Measurements from ENCODE around the gene DPH1.

The DPH1 gene

GRCh38 chr17:2060681-2061440 is 30.9 kb downstream of the DPH1 start:
- FAIRE-seq, result peak; percentile 78
- DNase-seq (ENCODE audit: insufficient read length), result no peak
- TF ChIP-seq POLR2AphosphoS5 (IDR thresholded peaks at IDR 0.05; ENCODE audit: low read depth, low read length) (peak; percentile 61; the same call in 1 of the 2 replicates), TAF1 (IDR thresholded peaks at IDR 0.05; ENCODE audit: borderline replicate concordance, low read depth, low read length) (no peak), POLR2A (IDR thresholded peaks at IDR 0.05; ENCODE audit: low read depth, low read length) (peak; percentile 64)

GRCh38 chr17:2061441-2061958 is 31.5 kb downstream of the DPH1 start:
- FAIRE-seq (no peak), DNase-seq (ENCODE audit: insufficient read length) (no peak)
- TF ChIP-seq TAF1 (IDR thresholded peaks at IDR 0.05; ENCODE audit: borderline replicate concordance, low read depth, low read length), result no peak
- TF ChIP-seq POLR2AphosphoS5 (IDR thresholded peaks at IDR 0.05; ENCODE audit: low read depth, low read length), result 0 out of 2 replicates have a peak, but pooled peaks have one; percentile 65
- no peak for TF ChIP-seq POLR2A (IDR thresholded peaks at IDR 0.05; ENCODE audit: low read depth, low read length)

- no peak for FAIRE-seq
- peak; percentile 87 for TF ChIP-seq POLR2AphosphoS5 (IDR thresholded peaks at IDR 0.05; ENCODE audit: low read depth, low read length)
- TF ChIP-seq POLR2A (IDR thresholded peaks at IDR 0.05; ENCODE audit: low read depth, low read length), result peak; percentile 55
- TF ChIP-seq TAF1 (IDR thresholded peaks at IDR 0.05; ENCODE audit: borderline replicate concordance, low read depth, low read length), result no peak
- no peak for DNase-seq (ENCODE audit: insufficient read length)
These were observed 32.7 kb downstream of the DPH1 start for GRCh38 chr17:2062571-2063183.

- TF ChIP-seq POLR2A (IDR thresholded peaks at IDR 0.05; ENCODE audit: low read depth, low read length) (peak; percentile 51; the same call in 1 of the 2 replicates), TAF1 (IDR thresholded peaks at IDR 0.05; ENCODE audit: borderline replicate concordance, low read depth, low read length) (no peak)
- FAIRE-seq (peak; percentile 78), DNase-seq (ENCODE audit: insufficient read length) (no peak)
These were observed 33.6 kb downstream of the DPH1 start for GRCh38 chr17:2063261-2064146.

- TF ChIP-seq POLR2AphosphoS5 (IDR thresholded peaks at IDR 0.05; ENCODE audit: low read depth, low read length) (no peak), POLR2A (IDR thresholded peaks at IDR 0.05; ENCODE audit: low read depth, low read length) (no peak), TAF1 (IDR thresholded peaks at IDR 0.05; ENCODE audit: borderline replicate concordance, low read depth, low read length) (no peak)
- no peak for FAIRE-seq
- no peak for DNase-seq (ENCODE audit: insufficient read length)
These were observed 34.2 kb downstream of the DPH1 start for GRCh38 chr17:2064147-2064489.

GRCh38 chr17:2064520-2064971 is 34.6 kb downstream of the DPH1 start:
- FAIRE-seq, result no peak
- no peak for TF ChIP-seq TAF1 (IDR thresholded peaks at IDR 0.05; ENCODE audit: borderline replicate concordance, low read depth, low read length)
- no peak for TF ChIP-seq POLR2AphosphoS5 (IDR thresholded peaks at IDR 0.05; ENCODE audit: low read depth, low read length)
- TF ChIP-seq POLR2A (IDR thresholded peaks at IDR 0.05; ENCODE audit: low read depth, low read length), result no peak; the same call in none of the 2 replicates
- no peak for DNase-seq (ENCODE audit: insufficient read length)

- FAIRE-seq (peak; percentile 94), DNase-seq (ENCODE audit: insufficient read length) (no peak)
- TF ChIP-seq TAF1 (IDR thresholded peaks at IDR 0.05; ENCODE audit: borderline replicate concordance, low read depth, low read length), result no peak
- peak; percentile 86; the same call in 1 of the 2 replicates for TF ChIP-seq POLR2AphosphoS5 (IDR thresholded peaks at IDR 0.05; ENCODE audit: low read depth, low read length)
- TF ChIP-seq POLR2A (IDR thresholded peaks at IDR 0.05; ENCODE audit: low read depth, low read length), result peak; percentile 51
These were observed 35.2 kb downstream of the DPH1 start for GRCh38 chr17:2064980-2065785.

GRCh38 chr17:2065949-2066400 is 36.0 kb downstream of the DPH1 start:
- DNase-seq (ENCODE audit: insufficient read length), result no peak
- peak; percentile 76 for FAIRE-seq
- TF ChIP-seq POLR2A (IDR thresholded peaks at IDR 0.05; ENCODE audit: low read depth, low read length) (peak; percentile 60; the same call in 1 of the 2 replicates), TAF1 (IDR thresholded peaks at IDR 0.05; ENCODE audit: borderline replicate concordance, low read depth, low read length) (no peak), POLR2AphosphoS5 (IDR thresholded peaks at IDR 0.05; ENCODE audit: low read depth, low read length) (peak; percentile 80)

GRCh38 chr17:2067048-2067561 is 37.2 kb downstream of the DPH1 start:
- no peak for TF ChIP-seq TAF1 (IDR thresholded peaks at IDR 0.05; ENCODE audit: borderline replicate concordance, low read depth, low read length)
- no peak for TF ChIP-seq POLR2A (IDR thresholded peaks at IDR 0.05; ENCODE audit: low read depth, low read length)
- no peak for TF ChIP-seq POLR2AphosphoS5 (IDR thresholded peaks at IDR 0.05; ENCODE audit: low read depth, low read length)
- FAIRE-seq, result no peak

GRCh38 chr17:2067608-2068024 is 37.7 kb downstream of the DPH1 start:
- DNase-seq (ENCODE audit: insufficient read length) (no peak), FAIRE-seq (no peak)
- TF ChIP-seq POLR2A (IDR thresholded peaks at IDR 0.05; ENCODE audit: low read depth, low read length) (no peak), TAF1 (IDR thresholded peaks at IDR 0.05; ENCODE audit: borderline replicate concordance, low read depth, low read length) (no peak), POLR2AphosphoS5 (IDR thresholded peaks at IDR 0.05; ENCODE audit: low read depth, low read length) (no peak)

More at GRCh38 chr17:2067048-2067561, 37.2 kb downstream of the DPH1 start:
- DNase-seq (ENCODE audit: insufficient read length), result no peak

All from GM12892 (cell line).